Ectodermal cell (in vitro differentiated cells): ENCODE results near the gene ITPA.
A peak's percentile ranks its signal among the peaks of the same experiment; 100 is the strongest.
"Not testable (repeated sequence)": the region's sequence is repeated elsewhere in the genome, so short reads cannot be mapped to it uniquely, and the experiment has no call there.

ENCODE experiments used
- H3K27ac ChIP-seq: 2 replicates; pipeline ENCODE4 v1.7.0; 2013; ENCODE audit warnings: mild to moderate bottlenecking, low read depth, low read length; ENCODE audit not compliant: insufficient read depth, poor library complexity, severe bottlenecking
- H3K27me3 ChIP-seq: 2 replicates; pipeline ENCODE4 v1.7.0; 2013; ENCODE audit warnings: mild to moderate bottlenecking, low read length; ENCODE audit not compliant: insufficient read depth, control insufficient read depth, poor library complexity, severe bottlenecking
- H3K36me3 ChIP-seq: one replicate; pipeline ENCODE4 v1.7.0; 2013; ENCODE audit warnings: low read length; ENCODE audit not compliant: control insufficient read depth, insufficient read depth
- H3K4me1 ChIP-seq: one replicate; pipeline ENCODE4 v1.7.0; 2013; ENCODE audit warnings: low read length; ENCODE audit not compliant: control insufficient read depth, insufficient read depth
- H3K4me3 ChIP-seq: 2 replicates; pipeline ENCODE4 v1.7.0; 2013; ENCODE audit warnings: low read depth, low read length, control low read depth; ENCODE audit not compliant: insufficient read depth
- H3K9me3 ChIP-seq: 2 replicates; pipeline ENCODE4 v1.7.0; 2013; ENCODE audit warnings: mild to moderate bottlenecking, low read length, moderate library complexity; ENCODE audit not compliant: control insufficient read depth
- WGBS, 2 experiments: methylation state at CpG; one replicate each; pipeline ENCODE4 v1.1.7; 2013; ENCODE audit warnings: missing lambda C conversion rate in 2 of 2; 5-methylcytosine and 5-hydroxymethylcytosine counted together

ITPA gene

DNA sequence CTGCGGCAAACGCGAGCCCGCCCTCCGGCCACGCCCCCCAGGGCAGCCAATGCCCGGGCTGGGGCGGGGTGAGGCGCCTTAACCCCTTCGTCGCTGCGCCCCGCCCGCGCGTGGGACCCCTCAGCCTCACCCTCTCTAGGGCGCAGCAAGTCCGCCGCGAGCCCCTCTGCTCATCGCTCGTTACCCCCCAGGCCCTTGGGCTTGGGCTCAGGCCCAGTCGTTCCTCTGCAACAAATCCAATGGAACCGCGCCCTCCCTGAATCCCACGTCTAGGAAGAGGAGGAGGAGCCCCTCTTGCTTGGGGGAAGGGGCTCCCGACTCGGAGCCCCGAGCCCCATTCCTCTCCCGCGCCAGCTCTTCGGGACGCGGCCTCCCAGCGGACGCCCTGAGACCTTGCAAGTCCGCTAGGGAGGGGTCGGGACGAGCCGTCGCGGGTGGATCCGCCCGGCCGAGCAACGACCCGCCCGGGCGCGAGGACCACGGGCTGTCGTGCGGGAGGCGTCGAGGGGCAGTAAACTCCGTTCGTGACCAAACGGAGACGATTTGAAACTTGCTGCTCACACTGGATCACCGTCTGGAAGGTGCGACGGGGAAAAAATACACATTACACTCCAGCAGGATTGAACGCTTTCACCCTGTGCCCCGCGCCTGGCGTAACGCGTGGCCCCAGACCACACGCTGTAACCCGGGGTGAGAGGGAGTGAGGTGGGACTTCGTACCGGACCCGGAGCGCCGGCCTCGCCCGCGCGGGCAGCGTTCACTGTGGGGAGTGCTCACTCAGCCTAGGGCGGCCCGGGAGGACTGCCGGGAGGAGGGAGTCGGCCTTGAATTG is 35.5 kb upstream of the ITPA start:
- H3K4me1 ChIP-seq: peaks cover 22% of the 10 kb centered on the region
- peak overlapping the region; percentile 76 for H3K27ac ChIP-seq
- peak overlapping the region; percentile 86 for H3K4me3 ChIP-seq
- 0% methylated on average over 84 of the region's 84 CpGs for whole genome bisulfite sequencing, 2 experiments
- H3K9me3 ChIP-seq: no peaks in the 10 kb centered on the region
- H3K27me3 ChIP-seq: peaks cover 8% of the 10 kb centered on the region
- H3K36me3 ChIP-seq: no peaks in the 10 kb centered on the region

DNA sequence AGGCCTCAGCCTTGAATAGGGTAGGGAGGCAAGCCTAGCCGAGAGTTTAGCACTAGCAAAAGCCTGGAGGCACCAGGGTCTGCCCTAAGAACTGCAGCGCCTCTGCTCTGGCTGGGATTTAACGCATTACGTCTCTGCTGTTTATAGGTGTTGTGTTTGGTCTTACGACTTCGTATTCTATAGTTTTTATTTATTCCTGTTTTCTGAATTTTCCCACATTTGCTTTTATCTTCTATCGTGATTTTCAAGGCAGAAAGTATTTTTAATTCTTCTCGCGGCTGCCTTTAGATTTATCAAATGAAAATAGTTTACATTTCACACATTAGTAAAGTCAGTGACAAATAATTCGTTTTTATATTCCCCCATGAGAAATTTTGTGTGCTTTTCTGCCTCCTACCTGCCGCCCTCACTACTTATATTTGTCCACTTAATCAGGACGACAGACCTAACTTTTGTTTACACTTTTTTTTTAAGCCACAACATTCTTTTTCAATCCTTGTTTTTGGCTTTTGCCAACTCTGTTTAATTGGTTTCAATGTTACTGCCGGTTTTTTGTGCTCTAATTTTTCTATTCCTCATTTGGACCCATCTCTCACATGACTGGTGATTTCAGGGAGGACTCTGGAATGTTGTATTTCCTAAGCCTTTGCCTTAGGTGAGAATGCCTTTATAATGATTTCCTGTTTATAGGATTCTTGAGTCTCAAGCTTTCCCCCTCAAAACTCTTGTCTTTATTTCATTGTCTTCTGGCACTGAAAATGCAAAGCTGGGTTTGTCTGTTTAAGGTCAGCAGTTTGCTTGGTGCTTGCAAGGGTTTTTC is 34.6 kb upstream of the ITPA start:
- Histone ChIP-seq H3K27ac (no peak overlapping the region), H3K27me3 (no peaks in the 10 kb centered on the region)

DNA sequence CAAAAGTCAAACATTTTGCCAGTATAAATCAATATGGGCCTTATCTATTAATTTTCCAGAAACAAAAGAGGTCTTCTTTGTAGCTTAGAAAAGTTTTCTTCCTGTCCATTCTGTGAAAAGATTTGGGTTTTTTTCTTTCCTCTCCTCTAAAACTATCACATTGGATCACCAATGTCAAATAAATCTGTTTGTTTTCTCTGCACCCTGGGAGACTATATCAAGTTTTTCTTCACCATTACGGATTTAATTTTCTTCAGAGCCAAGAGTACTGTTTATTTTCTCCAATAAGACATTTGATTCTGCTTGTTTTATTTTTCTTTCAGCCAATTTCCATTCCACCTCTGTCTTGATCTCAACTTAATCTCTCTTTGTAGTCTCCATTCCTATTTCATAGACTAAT is 34.0 kb upstream of the ITPA start:
- Histone ChIP-seq H3K9me3 (no peaks in the 10 kb centered on the region), H3K27ac (no peak overlapping the region), H3K4me3 (no peak overlapping the region), H3K36me3 (no peaks in the 10 kb centered on the region), H3K4me1 (peaks cover 22% of the 10 kb centered on the region), H3K27me3 (no peaks in the 10 kb centered on the region)
- 69 to 70% methylated on average over 1 of the region's 1 CpG for WGBS, 2 experiments

More for the DNA sequence above, 34.6 kb upstream of the ITPA start:
- peak overlapping the region; percentile 86 for H3K4me3 ChIP-seq
- H3K4me1 ChIP-seq: peaks cover 22% of the 10 kb centered on the region
- 6 to 7% methylated on average over 8 to 12 of the region's 13 CpGs for whole genome bisulfite sequencing, 2 experiments
- H3K9me3 ChIP-seq: no peaks in the 10 kb centered on the region
- no peaks in the 10 kb centered on the region for H3K36me3 ChIP-seq

DNA sequence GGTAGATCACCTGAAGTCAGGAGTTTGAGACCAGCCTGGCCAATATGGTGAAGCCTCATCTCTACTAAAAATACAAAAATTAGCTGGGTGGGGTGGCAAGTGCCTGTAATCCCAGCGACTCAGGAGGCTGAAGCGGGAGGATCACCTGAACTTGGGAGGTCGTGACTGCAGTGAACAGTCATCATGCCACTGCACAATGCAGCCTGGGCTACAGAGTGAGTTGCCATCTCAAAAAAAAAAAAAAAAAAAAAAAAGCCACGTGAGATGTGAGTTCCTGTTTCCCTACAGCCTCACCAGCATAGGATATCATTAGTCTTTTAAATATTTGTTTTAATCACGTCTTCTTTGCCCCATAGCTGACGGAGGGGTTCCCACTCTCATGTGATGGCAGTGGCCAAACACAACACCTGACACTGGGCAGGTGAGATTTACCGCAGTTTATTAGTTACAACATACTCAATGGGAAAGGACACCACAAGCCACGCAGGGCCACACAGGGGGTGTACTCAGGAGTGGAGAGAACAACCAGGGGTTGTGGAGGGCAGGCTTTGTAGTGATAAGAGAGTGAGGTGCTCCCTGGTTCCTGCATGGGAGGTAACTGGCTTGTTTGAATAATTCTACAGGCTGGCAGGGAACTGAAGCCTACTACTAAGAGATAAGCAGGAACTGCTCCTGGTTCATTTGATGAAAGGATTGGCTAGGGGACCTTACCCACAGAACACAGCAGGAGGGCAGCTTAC is 31.4 kb upstream of the ITPA start:
- no peaks in the 10 kb centered on the region for H3K9me3 ChIP-seq
- H3K4me3 ChIP-seq: no peak overlapping the region
- no peaks in the 10 kb centered on the region for H3K36me3 ChIP-seq
- 89 to 91% methylated on average over 7 to 8 of the region's 8 CpGs for WGBS, 2 experiments
- H3K27ac ChIP-seq: no peak overlapping the region
- H3K27me3 ChIP-seq: no peaks in the 10 kb centered on the region
- H3K4me1 ChIP-seq: peaks cover 6% of the 10 kb centered on the region

DNA sequence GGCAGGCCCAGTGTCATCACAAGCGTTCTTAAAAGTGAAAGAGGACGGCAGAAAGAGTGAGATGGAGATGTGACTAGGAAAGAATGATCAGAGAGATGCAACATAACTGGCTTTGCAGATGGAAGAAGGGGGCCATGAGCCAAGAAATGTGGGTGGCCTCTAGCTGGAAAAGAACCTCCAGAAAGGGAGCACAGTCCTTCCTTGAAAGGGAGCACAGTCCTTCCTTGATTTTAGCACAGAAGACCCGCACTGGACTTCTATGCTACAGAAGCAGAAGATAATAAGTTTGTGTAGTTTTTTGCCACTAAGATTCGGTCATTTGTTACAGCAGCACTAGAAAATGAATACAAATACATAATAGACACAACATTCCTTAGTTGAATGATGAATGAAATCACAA is 29.0 kb upstream of the ITPA start:
- Histone ChIP-seq H3K4me1 (peaks cover under 1% of the 10 kb centered on the region), H3K9me3 (no peaks in the 10 kb centered on the region), H3K4me3 (no peak overlapping the region), H3K27ac (no peak overlapping the region), H3K36me3 (no peaks in the 10 kb centered on the region), H3K27me3 (no peaks in the 10 kb centered on the region)
- 75 to 77% methylated on average over 3 to 4 of the region's 4 CpGs for WGBS, 2 experiments

DNA sequence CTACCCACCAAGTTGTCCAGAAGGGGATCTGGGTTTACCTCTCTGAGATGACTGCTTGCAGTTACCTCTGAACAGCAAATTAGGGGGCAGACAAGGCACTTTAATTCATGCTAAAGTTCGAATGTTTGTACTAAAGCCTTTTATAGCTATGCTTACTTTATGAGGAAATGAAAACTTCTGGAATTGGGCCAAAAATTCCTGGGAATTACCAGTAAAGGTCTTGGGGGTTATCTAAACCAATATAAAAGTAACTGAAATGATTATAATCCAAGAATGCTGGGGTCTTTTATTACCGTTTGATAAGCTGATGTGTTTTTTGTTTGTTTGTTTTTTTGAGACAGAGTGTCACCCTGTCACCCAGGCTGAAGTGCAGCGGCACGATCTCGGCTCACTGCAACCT is 28.0 kb upstream of the ITPA start:
- no peak overlapping the region for H3K4me3 ChIP-seq
- H3K9me3 ChIP-seq: no peaks in the 10 kb centered on the region
- no peak overlapping the region for H3K27ac ChIP-seq
- no peaks in the 10 kb centered on the region for H3K27me3 ChIP-seq
- no peaks in the 10 kb centered on the region for H3K36me3 ChIP-seq
- H3K4me1 ChIP-seq: no peaks in the 10 kb centered on the region
- WGBS, 2 experiments: 89 to 91% methylated on average over 5 of the region's 5 CpGs

DNA sequence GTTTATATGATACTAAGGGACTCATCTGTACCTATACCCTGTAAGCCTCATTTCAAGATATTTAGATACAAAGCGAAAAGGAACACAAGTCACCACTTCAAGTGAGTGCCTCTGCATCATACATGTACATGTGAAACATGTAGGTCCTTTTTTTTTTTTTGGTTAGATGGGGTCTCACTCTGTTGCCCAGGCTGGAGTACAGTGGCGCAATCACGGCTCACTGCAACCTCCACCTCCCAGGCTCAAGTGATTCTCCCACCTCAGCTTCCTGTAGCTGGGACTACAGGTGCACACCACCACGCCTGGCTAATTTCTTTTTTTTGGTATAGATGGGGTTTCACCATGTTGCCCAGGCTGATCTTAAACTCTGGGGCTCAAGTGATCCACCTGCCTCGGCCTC is 26.9 kb upstream of the ITPA start:
- 93 to 97% methylated on average over 5 of the region's 5 CpGs for WGBS, 2 experiments
- H3K27ac ChIP-seq: not testable (repeated sequence)

DNA sequence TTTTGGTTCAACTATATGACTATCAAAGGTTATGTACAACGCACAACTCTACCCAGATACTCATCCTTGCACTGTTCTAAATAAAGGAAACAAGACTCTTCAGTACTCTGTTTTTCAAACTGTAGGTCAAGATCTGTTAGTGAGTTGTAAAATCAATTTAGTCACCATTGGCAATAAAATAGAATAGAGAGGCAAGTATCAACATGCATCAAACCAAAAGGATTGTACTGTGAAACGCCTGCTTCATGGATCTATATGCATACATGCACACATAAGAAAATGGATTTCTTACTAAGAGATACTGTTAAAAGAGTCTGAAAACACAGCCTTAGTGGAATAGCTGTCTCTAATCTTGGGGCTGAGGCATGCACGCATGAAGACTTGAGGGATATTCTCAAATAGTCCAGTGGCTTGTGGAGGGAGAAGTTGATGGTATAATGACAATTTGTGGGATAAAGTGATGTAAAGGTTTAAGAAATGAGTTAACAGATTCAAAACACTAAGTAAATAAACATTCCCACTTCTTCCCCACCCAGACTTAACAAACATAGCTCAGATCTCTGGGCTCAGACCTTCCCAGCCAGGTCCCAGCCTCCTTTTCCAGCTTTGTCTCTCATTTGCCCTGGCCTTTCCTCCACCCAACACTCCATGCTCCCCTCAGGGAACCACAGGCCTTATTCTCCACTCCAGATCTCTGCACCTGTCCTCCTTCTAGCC is 25.2 kb upstream of the ITPA start:
- Histone ChIP-seq H3K4me3 (no peak overlapping the region), H3K27me3 (no peaks in the 10 kb centered on the region), H3K36me3 (no peaks in the 10 kb centered on the region), H3K4me1 (no peaks in the 10 kb centered on the region), H3K27ac (no peak overlapping the region), H3K9me3 (no peaks in the 10 kb centered on the region)
- 95 to 100% methylated on average over 2 to 3 of the region's 3 CpGs for WGBS, 2 experiments

More for the DNA sequence above, 26.9 kb upstream of the ITPA start:
- not testable (repeated sequence) for H3K4me1 ChIP-seq, H3K36me3 ChIP-seq, H3K27me3 ChIP-seq, H3K9me3 ChIP-seq, H3K4me3 ChIP-seq

DNA sequence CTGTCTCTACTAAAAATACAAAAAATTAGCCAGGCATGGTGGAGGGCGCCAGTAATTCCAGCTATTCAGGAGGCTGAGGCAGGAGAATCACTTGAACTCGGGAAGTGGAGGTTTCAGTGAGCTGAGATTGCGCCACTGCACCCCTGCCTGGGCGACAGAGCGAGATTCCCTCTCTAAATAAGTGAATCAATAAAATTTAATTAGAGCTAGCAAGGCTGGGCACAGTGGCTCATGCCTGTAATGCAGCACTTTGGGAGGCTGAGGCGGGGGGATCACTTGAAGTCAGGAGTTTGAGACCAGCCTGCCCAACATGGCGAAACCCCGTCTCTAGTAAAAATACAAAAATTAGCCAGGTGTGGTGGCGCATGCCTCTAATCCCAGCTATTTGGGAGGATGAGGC is 21.4 kb upstream of the ITPA start:
- not testable (repeated sequence) for H3K4me1 ChIP-seq, H3K27me3 ChIP-seq, H3K27ac ChIP-seq, H3K4me3 ChIP-seq, H3K9me3 ChIP-seq
- peaks cover 15% of the 10 kb centered on the region for H3K36me3 ChIP-seq
- WGBS, 2 experiments: 95 to 97% methylated on average over 9 of the region's 9 CpGs
